Measurements from ENCODE around the gene PHF13.
"Not testable (repeated sequence)": the region's sequence is repeated elsewhere in the genome, so short reads cannot be mapped to it uniquely, and the experiment has no call there.

Gene PHF13

GRCh38 chr1:6631058-6631457, 17.5 kb downstream of the PHF13 start:
- DNase-seq, result no peak

- no peak for DNase-seq
Observed at GRCh38 chr1:6632588-6633514, 19.3 kb downstream of the PHF13 start.

GRCh38 chr1:6634371-6635052, 21.0 kb downstream of the PHF13 start:
- DNase-seq, result peak; percentile 77

GRCh38 chr1:6635161-6635909, 21.8 kb downstream of the PHF13 start:
- DNase-seq, result no peak

- no peak for DNase-seq
Observed at GRCh38 chr1:6635910-6636760, 22.6 kb downstream of the PHF13 start.

- not testable (repeated sequence) for DNase-seq
Observed at GRCh38 chr1:6636778-6637177, 23.2 kb downstream of the PHF13 start.

- DNase-seq, result no peak
Observed at GRCh38 chr1:6637770-6638169, 24.2 kb downstream of the PHF13 start.

GRCh38 chr1:6638226-6638625, 24.7 kb downstream of the PHF13 start:
- DNase-seq, result no peak

- DNase-seq, result not testable (repeated sequence)
Observed at GRCh38 chr1:6640867-6641266, 27.3 kb downstream of the PHF13 start.

- DNase-seq, result no peak
Observed at GRCh38 chr1:6645018-6645417, 31.5 kb downstream of the PHF13 start.

- peak; percentile 68 for DNase-seq
Observed at GRCh38 chr1:6646499-6647148, 33.1 kb downstream of the PHF13 start.

- DNase-seq, result no peak
Observed at GRCh38 chr1:6648556-6648955, 35.0 kb downstream of the PHF13 start.

- no peak for DNase-seq
Observed at GRCh38 chr1:6651909-6652308, 38.4 kb downstream of the PHF13 start.

GRCh38 chr1:6652986-6653385, 39.5 kb downstream of the PHF13 start:
- no peak for DNase-seq

- DNase-seq, result no peak
Observed at GRCh38 chr1:6653436-6654290, 40.1 kb downstream of the PHF13 start.

GRCh38 chr1:6657138-6657537, 43.6 kb downstream of the PHF13 start:
- DNase-seq, result no peak

- no peak for DNase-seq
Observed at GRCh38 chr1:6658359-6659060, 45.0 kb downstream of the PHF13 start.

GRCh38 chr1:6660415-6661049, 47.0 kb downstream of the PHF13 start:
- no peak for DNase-seq

- not testable (repeated sequence) for DNase-seq
Observed at GRCh38 chr1:6662468-6662867, 48.9 kb downstream of the PHF13 start.

- DNase-seq, result no peak
Observed at GRCh38 chr1:6666696-6667095, 53.2 kb downstream of the PHF13 start.
